Measurements from ENCODE around the gene NFX1.
"Not testable (repeated sequence)": the region's sequence is repeated elsewhere in the genome, so short reads cannot be mapped to it uniquely, and the experiment has no call there.

The NFX1 gene

GRCh38 chr9:33311953-33312352, 21.6 kb downstream of the NFX1 start:
- DNase-seq (ENCODE audit: low read depth) = no peak

GRCh38 chr9:33315371-33315770, 25.1 kb downstream of the NFX1 start:
- DNase-seq (ENCODE audit: low read depth) = no peak

DNA sequence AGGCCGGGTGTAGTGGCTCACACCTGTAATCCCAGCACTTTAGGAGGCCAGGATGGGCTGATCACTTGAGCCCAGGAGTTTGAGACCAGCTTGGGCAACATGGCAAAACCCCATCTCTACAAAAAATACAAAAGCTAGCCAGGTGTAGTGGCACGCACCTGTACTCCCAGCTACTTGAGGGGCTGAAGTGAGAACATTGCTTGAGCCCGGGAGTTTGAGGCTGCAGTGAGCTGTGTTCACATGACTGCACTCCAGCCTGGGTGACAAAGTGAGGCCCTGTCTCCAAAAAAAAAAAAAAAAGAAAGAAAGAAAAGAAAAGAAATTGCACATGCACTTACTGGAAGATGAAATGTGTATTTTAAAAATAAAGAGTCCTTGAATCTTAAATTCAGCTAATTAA, 26.8 kb downstream of the NFX1 start:
- not testable (repeated sequence) for DNase-seq (ENCODE audit: low read depth)

DNA sequence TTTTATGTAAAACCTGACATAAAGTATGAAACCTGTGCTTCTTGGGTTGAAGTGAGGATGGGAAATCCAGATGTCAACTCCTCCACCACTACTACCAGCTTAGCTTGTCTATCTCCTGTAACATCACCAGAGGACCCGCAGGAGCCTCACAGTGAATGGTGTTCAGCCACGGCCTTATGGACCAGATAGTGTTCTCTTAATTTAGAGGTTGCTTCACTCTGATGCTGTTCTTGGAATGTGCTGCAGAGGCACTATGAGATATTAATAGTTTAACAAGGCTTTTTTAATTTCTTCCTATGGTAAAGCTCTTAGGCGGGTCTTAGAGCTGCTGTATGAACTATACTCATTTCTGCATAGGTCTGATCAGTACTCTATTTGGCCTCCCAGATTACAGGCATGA, 27.9 kb downstream of the NFX1 start:
- no peak for DNase-seq (ENCODE audit: low read depth)

GRCh38 chr9:33318781-33319180, 28.5 kb downstream of the NFX1 start:
- DNase-seq (ENCODE audit: low read depth) = no peak

DNA sequence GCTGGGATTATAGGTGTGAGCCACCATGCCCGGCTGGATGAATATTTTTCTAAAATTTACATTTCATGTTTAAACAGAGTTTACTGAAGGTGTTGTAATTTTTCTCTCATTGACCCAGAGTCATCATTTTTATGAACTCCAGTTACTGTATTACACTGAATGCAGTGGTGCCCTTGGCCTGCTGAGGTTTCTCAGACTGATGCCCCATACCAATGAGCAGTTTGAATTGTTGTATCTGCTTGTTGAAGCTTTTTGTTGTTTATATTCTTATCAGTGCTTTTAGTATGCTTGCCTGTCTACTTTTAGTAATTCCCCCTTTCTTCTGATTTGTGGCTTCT, 29.9 kb downstream of the NFX1 start:
- DNase-seq (ENCODE audit: low read depth) = no peak

DNA sequence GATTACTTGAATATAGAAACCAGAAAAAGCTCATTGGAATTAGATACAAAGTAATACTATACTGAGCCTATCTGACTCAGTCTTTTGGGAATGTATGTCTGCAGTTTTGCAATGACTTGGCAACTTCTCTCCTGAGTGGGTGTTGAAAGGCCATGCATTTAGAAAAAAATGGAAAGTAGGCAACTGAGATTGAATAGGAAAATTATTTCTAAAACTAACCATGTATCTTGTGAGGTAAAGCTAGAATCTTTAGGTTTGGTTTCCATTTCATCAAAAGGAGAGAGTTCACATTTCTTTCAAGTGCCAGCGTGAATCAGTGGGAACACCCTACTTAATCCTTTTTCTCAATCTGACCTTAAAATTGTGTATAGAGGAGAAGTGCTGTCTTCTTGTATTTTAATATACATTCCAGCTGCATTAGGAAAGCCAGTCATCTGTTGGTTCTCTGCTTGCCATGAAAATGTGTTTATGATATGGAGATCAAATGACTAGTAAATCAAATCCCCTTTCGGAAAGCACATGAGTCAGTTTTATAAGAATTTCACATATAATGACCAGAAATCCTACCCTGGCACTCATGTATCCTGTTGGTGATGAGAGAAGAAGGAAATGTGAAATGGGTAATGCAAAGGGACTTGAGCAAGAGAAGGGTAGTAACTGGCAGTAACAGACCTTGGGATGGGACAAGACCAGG, 30.4 kb downstream of the NFX1 start:
- no peak for DNase-seq (ENCODE audit: low read depth)

- no peak for DNase-seq (ENCODE audit: low read depth)
Observed at GRCh38 chr9:33329117-33329563, 38.8 kb downstream of the NFX1 start.

- DNase-seq (ENCODE audit: low read depth) = no peak
Observed at GRCh38 chr9:33329979-33330378, 39.7 kb downstream of the NFX1 start.

GRCh38 chr9:33331377-33331891, 41.1 kb downstream of the NFX1 start:
- no peak for DNase-seq (ENCODE audit: low read depth)

DNA sequence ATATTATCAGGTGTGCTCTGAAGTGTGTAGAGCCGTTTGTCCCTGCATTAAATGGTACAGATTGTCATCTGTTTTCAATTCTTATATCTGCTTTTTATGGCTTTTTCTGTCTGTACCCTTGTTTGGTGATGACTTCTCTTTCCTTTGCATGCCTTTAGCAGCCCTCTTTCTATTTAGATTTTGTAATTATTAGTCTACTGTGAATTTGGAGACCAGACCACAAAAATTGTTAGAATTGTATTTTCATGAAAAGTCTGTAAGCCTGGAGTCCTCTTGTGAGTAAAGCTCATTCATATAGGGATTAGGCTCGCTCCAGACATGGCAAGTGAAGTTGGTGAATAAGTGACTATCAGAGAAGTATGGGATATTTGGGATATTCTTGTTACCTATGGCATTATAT, 41.7 kb downstream of the NFX1 start:
- no peak for DNase-seq (ENCODE audit: low read depth)

DNA sequence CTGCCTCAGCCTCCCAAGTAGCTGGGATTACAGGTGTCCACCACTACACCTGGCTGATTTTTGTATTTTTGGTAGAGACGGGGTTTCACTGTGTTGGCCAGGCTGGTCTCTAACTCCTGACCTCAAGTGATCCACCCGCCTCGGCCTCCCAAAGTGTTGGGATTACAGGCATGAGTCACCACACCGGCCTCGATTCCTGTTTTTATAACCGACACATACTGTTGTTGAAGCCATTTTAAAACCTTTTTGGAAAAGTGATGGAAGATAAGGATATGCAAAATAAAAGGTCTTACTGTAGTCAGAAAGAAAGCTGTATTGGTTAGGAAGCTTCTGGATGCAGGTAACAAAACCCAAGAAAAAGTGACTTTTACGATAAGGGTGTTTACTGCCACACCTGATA, 42.6 kb downstream of the NFX1 start:
- DNase-seq (ENCODE audit: low read depth) = not testable (repeated sequence)

GRCh38 chr9:33340186-33340585, 49.9 kb downstream of the NFX1 start:
- DNase-seq (ENCODE audit: low read depth) = no peak

DNA sequence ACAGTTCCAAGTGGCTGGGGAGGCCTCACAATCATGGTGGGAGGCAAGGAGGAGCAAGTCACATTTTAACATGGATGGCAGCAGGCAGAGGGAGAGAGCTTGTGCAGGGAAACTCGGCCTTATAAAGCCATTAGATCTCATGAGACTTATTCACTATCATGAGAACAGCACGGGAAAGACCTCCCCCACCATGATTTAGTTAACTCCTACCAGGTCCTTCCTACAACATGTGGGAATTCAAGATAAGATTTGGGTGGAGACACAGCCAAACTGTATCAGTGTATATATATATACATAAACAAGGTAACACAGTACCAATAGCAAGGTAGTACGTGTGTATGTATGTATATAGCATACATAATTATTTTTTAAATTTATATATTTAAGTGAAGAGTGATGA, 50.9 kb downstream of the NFX1 start:
- no peak for DNase-seq (ENCODE audit: low read depth)

DNA sequence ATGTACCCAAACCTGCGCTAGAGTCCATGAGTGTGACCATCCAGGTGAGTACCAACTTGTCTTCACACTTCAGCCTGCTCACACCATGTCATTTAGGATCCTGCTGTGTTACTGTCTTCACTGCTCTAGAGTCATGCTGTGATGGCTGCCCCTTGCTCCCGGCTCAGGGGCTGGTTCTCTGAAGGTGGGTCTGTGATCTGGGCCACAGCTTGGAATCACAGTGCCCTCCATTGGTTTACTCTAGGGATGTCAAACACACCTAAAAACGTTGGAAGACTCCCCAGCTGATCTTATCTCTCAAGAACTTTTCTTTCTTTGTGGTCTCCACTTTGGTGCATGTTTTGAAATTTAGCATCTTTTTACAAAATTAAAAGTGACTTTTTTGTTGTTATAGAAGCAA, 53.8 kb downstream of the NFX1 start:
- no peak for DNase-seq (ENCODE audit: low read depth)

GRCh38 chr9:33346564-33346963, 56.2 kb downstream of the NFX1 start:
- DNase-seq (ENCODE audit: low read depth) = no peak

DNA sequence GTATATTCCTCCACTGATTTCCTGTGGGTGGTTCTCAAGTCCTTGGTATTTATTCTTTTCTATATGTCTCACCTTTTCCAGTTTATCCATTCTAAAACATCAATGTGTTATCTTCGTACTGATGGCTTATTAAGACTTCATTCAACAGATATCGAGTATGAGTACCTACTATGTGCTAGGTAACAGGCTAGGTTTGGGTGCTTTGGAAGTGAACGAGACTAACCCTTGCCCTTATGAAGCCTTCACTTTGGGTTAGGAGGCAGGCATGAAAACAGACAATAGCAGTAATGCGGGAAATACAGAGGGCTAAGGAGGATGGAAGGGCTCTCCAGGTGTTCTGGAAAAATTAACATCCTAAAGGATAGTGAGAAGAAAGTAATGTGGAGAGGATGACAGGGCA, 58.7 kb downstream of the NFX1 start:
- no peak for DNase-seq (ENCODE audit: low read depth)

- DNase-seq (ENCODE audit: low read depth) = no peak
Observed at GRCh38 chr9:33349743-33350142, 59.4 kb downstream of the NFX1 start.

DNA sequence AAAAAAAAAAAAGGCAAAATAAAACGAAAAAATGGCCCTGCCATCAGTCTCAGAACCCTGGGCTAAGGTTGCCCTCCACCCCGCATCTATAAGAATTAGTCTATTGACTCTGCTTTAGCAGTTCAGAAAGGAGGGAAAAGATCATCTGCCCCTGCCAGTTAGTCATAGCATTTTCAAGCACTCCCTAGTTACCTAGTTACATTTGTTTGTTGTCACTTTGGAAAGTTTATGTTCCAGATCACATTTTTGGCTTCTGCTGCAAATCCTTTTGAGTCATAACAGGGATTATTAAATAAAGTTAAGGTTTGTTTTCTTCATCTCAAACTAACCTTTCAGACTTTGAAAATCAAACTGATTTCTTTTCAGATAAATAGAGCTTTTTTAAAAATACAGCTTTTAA, 60.0 kb downstream of the NFX1 start:
- no peak for DNase-seq (ENCODE audit: low read depth)

DNA sequence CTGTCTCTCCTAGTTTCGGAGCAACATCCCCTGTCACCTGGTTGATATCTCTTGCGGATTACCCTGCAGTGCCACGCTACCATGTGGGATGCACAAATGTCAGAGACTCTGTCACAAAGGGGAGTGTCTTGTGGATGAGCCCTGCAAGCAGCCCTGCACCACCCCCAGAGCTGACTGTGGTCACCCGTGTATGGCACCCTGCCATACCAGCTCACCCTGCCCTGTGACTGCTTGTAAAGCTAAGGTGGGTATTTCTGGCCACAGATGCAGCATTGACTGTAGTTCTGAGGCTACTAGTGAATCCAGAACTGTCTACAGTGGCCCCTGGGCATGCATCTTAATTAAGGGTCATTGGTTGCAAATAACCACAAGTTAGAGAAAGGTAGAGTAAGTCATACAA, 61.2 kb downstream of the NFX1 start:
- no peak for DNase-seq (ENCODE audit: low read depth)

DNA sequence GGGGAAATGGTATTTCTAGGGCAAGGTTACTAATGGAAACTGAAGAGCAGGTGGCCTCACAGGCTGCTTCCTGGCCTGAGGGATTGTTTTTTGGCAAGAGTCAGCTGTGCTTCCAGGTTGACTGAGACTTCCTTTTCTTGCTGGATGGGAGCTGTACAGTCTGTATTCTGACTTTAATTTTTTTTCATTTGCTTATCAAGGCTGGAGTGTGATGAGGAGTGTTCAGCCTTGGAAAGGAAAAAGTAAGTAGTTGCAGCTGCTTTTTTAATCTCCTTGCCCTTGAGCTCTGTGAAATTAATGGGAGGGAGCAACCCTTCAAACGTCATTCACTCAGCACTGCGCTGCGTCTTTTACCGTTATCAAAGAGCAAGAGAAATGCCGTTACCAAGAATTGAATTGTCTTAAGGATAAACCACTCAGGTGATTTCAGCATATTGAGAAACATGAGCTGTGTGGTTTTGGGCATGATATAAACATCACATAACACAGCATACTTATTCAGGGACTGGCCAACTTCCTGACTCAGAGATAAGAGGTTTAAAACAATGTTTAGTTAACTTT, 64.4 kb downstream of the NFX1 start:
- no peak for DNase-seq (ENCODE audit: low read depth)

GRCh38 chr9:33355933-33356332, 65.6 kb downstream of the NFX1 start:
- no peak for DNase-seq (ENCODE audit: low read depth)

DNA sequence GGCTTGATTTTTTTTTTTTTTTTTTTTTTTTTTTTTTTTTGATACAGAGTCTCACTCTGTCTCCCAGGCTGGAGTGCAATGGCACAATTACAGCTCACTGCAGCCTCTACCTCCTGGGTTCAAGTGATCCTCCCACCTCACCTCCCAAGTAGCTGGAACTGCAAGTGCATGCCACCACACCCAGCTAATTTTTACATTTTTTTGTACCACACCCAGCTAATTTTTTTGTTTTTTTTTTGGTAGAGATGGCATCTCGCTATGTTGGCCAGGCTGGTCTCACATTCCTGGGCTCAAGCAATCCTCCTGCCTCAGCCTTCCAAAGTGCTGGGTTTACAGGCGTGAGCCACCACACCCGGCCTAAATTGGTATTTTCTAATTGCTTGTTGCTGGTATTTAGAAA, 68.3 kb downstream of the NFX1 start:
- not testable (repeated sequence) for DNase-seq (ENCODE audit: low read depth)

DNA sequence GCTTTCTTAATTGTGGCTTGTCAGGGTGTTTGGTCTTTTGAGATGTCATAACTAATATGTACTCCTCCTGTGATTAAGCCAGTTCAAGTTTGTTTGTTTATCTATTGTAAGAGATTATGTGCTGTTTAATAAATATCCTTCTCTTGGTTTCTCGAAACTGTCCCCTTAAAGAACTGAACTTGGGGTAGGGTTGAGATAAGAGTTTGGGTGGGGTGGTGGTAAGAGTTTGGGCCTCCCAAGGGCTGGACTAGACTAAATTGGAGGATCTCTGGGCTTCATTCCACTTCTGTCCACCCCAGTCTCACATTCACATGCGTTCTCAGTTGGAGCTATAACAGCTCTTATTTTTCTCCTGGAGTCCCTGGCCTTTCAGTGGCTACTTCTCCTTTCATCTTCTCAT, 73.8 kb downstream of the NFX1 start:
- no peak for DNase-seq (ENCODE audit: low read depth)

Measured in CMK (cell line).